Transverse colon (tissue), 3 donors: ENCODE measurements around the gene COX7A1.

Experiments used
- EP300 ChIP-seq: sonication (generic); formaldehyde crosslinking; IDR thresholded peaks from one replicate; pipeline ENCODE4 v1.6.1; 2017; ENCODE audit warnings: antibody characterized with exemption, low read depth
- TF ChIP-seq, protein P1 (sequence below), 5 experiments: fragments of 200-600 bp in 3 of 5; fragments of 450-650 bp in 2 of 5; sonication (generic) in 3 of 5; IDR thresholded peaks; 1 replicate in 2 of 5; 2 replicates in 3 of 5; pipeline ENCODE4 v1.5.1; 2016 to 2017; ENCODE audit warnings: antibody characterized with exemption in 5 of 5, inconsistent platforms in 3 of 5, mild to moderate bottlenecking in 2 of 5, moderate library complexity in 1 of 5

DNA sequence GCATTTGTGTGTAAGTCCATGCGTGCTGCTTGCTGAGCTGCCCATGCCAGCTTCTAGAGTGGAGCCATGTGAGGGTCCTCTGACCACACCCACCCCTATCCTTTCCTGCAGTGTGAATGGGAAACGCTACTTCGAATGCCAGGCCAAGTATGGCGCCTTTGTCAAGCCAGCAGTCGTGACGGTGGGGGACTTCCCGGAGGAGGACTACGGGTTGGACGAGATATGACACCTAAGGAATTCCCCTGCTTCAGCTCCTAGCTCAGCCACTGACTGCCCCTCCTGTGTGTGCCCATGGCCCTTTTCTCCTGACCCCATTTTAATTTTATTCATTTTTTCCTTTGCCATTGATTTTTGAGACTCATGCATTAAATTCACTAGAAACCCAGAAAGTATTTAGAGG is 26.7 kb downstream of the COX7A1 start:
- TF ChIP-seq, protein P1, sequence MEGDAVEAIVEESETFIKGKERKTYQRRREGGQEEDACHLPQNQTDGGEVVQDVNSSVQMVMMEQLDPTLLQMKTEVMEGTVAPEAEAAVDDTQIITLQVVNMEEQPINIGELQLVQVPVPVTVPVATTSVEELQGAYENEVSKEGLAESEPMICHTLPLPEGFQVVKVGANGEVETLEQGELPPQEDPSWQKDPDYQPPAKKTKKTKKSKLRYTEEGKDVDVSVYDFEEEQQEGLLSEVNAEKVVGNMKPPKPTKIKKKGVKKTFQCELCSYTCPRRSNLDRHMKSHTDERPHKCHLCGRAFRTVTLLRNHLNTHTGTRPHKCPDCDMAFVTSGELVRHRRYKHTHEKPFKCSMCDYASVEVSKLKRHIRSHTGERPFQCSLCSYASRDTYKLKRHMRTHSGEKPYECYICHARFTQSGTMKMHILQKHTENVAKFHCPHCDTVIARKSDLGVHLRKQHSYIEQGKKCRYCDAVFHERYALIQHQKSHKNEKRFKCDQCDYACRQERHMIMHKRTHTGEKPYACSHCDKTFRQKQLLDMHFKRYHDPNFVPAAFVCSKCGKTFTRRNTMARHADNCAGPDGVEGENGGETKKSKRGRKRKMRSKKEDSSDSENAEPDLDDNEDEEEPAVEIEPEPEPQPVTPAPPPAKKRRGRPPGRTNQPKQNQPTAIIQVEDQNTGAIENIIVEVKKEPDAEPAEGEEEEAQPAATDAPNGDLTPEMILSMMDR (IDR thresholded peaks at IDR 0.05): no peak
- no peak for TF ChIP-seq EP300
